SK-N-SH (cell line): ENCODE results near the gene SUN5. TPM values are rescaled to one million over a fixed set of nuclear protein-coding genes. Genes with fewer than 3 reads are reported as not detected.

Source experiments
- CTCF ChIA-PET: fragments of 300-600, 350-600 bp; formaldehyde crosslinking; extraction: SDS; loops from one replicate; lab custom pipeline; 2021; lab: Yijun Ruan, JAX
- POLR2A ChIA-PET: fragments of 350-600 bp; sonication (Branson Sonifier 250); formaldehyde crosslinking; extraction: SDS; loops from one replicate; lab custom pipeline; 2020; ENCODE audit warnings: antibody characterized with exemption, inconsistent platforms; lab: Yijun Ruan, JAX
- DNase-seq: peaks from one replicate; pipeline ENCODE4 v3.0.0; 2012
- H2AFZ ChIP-seq: fragments of 200-600 bp; sonication (generic); 2 replicates; pipeline ENCODE4 v1.8.1; 2016; ENCODE audit warnings: antibody characterized with exemption, mild to moderate bottlenecking, low read depth
- H3F3A ChIP-seq: fragments of 200-600 bp; sonication (generic); replicated peaks from 2 replicates; pipeline ENCODE3; 2016; ENCODE audit warnings: antibody characterized with exemption, mild to moderate bottlenecking; ENCODE audit not compliant: insufficient read depth
- H3K27ac ChIP-seq, 2 experiments: fragments of 200-500 bp in 1 of 2; fragments of 200-600 bp in 1 of 2; sonication (Bioruptor generic) in 1 of 2; sonication (generic), shearing (Covaris generic) in 1 of 2; 2 replicates each; pipeline versions ENCODE4 v1.5.1 to v1.6.1; 2014 to 2016; ENCODE audit warnings: low read depth in 2 of 2, inconsistent platforms in 1 of 2, low read length in 1 of 2, mild to moderate bottlenecking in 1 of 2, mixed read lengths in 1 of 2
- H3K27me3 ChIP-seq: fragments of 200-600 bp; sonication (generic), shearing (Covaris generic); 2 replicates; pipeline ENCODE4 v1.6.1; 2016; ENCODE audit warnings: mixed run types; ENCODE audit not compliant: insufficient read depth
- H3K36me3 ChIP-seq, 2 experiments: fragments of 200-500 bp in 1 of 2; fragments of 200-600 bp in 1 of 2; sonication (Bioruptor generic) in 1 of 2; sonication (generic) in 1 of 2; replicated peaks in 1 of 2; 2 replicates each; pipeline versions ENCODE3 to v1.5.1; 2014 to 2016; ENCODE audit warnings: low read length in 1 of 2, mild to moderate bottlenecking in 1 of 2; ENCODE audit not compliant: insufficient read depth in 2 of 2, control insufficient read depth in 1 of 2
- H3K4me1 ChIP-seq, 2 experiments: fragments of 200-500 bp in 1 of 2; fragments of 200-600 bp in 1 of 2; sonication (Bioruptor generic) in 1 of 2; sonication (generic), shearing (Covaris generic) in 1 of 2; 2 replicates each; pipeline versions ENCODE4 v1.5.1 to v1.6.1; 2014 to 2016; ENCODE audit warnings: low read depth in 1 of 2, low read length in 1 of 2, mixed run types in 1 of 2; ENCODE audit not compliant: insufficient read depth in 2 of 2, control insufficient read depth in 1 of 2
- H3K4me2 ChIP-seq: fragments of 200-600 bp; sonication (generic), shearing (Covaris generic); 2 replicates; pipeline ENCODE4 v1.6.1; 2017; ENCODE audit warnings: mixed run types
- H3K4me3 ChIP-seq, 2 experiments: fragments of 200-500 bp in 1 of 2; fragments of 200-600 bp in 1 of 2; sonication (Bioruptor generic) in 1 of 2; sonication (generic), shearing (Covaris generic) in 1 of 2; 2 replicates each; pipeline versions ENCODE4 v1.5.1 to v1.8.1; 2014 to 2016; ENCODE audit warnings: low read depth in 2 of 2, inconsistent platforms in 1 of 2, low read length in 1 of 2, mild to moderate bottlenecking in 1 of 2, mixed read lengths in 1 of 2, moderate library complexity in 1 of 2
- H3K79me2 ChIP-seq: fragments of 200-600 bp; sonication (generic); 2 replicates; pipeline ENCODE4 v1.8.1; 2017; ENCODE audit warnings: mild to moderate bottlenecking; ENCODE audit not compliant: insufficient read depth
- H3K9ac ChIP-seq: fragments of 200-600 bp; sonication (generic); 2 replicates; pipeline ENCODE4 v1.6.1; 2017; ENCODE audit warnings: mixed run types
- H3K9me2 ChIP-seq: fragments of 200-600 bp; sonication (generic); 2 replicates; pipeline ENCODE4 v1.6.1; 2017; ENCODE audit warnings: mixed run types
- H3K9me3 ChIP-seq: fragments of 200-600 bp; sonication (generic); 2 replicates; pipeline ENCODE4 v1.6.1; 2017; ENCODE audit warnings: mixed run types, mild to moderate bottlenecking, moderate library complexity
- H4K20me1 ChIP-seq: fragments of 200-600 bp; sonication (generic); 2 replicates; pipeline ENCODE4 v1.6.1; 2017; ENCODE audit warnings: mild to moderate bottlenecking, mixed run types; ENCODE audit not compliant: insufficient read depth
- CHD2 ChIP-seq: fragments of 150-350 bp; IDR thresholded peaks from 2 replicates; pipeline ENCODE4 v1.6.1; 2018; ENCODE audit warnings: low read length; ENCODE audit not compliant: partially characterized antibody
- CTCF ChIP-seq: fragments of 200-600 bp; sonication (generic); IDR thresholded peaks from 2 replicates; pipeline ENCODE4 v1.6.1; 2017; ENCODE audit warnings: antibody characterized with exemption, mild to moderate bottlenecking, moderate library complexity
- ELF1 ChIP-seq: IDR thresholded peaks from 2 replicates; pipeline ENCODE4 v1.4.0; 2012
- FOXJ3 ChIP-seq: sonication (generic); formaldehyde crosslinking; IDR thresholded peaks from 2 replicates; pipeline ENCODE4 v1.5.1; 2020; ENCODE audit warnings: mild to moderate bottlenecking, missing genetic modification reagents
- FOXM1 ChIP-seq: IDR thresholded peaks from 2 replicates; pipeline ENCODE4 v1.4.0; 2012; ENCODE audit warnings: low read depth, mild to moderate bottlenecking
- MEF2A ChIP-seq: IDR thresholded peaks from 2 replicates; pipeline ENCODE4 v1.4.0; 2012; ENCODE audit warnings: low read depth, borderline replicate concordance
- MXI1 ChIP-seq: IDR thresholded peaks from 2 replicates; pipeline ENCODE4 v1.6.1; 2012; ENCODE audit warnings: mild to moderate bottlenecking, low read depth, low read length, improper control_type of control experiment
- PBX3 ChIP-seq: IDR thresholded peaks from 2 replicates; pipeline ENCODE4; 2012
- POLR2AphosphoS5 ChIP-seq: IDR thresholded peaks from 2 replicates; pipeline ENCODE4 v1.6.1; 2012; ENCODE audit warnings: low read depth, low read length
- RCOR1 ChIP-seq: fragments of 150-350 bp; IDR thresholded peaks from 2 replicates; pipeline ENCODE4 v1.6.1; 2017; ENCODE audit warnings: antibody characterized with exemption, low read length
- RXRA ChIP-seq: IDR thresholded peaks from 2 replicates; pipeline ENCODE4 v1.4.0; 2012; ENCODE audit warnings: low read depth, mild to moderate bottlenecking, borderline replicate concordance
- SIN3A ChIP-seq: IDR thresholded peaks from 2 replicates; pipeline ENCODE4 v1.6.1; 2012; ENCODE audit warnings: low read depth, mild to moderate bottlenecking, low read length, moderate library complexity, borderline replicate concordance
- TEAD4 ChIP-seq: IDR thresholded peaks from 2 replicates; pipeline ENCODE4 v1.4.0; 2012; ENCODE audit warnings: mild to moderate bottlenecking, borderline replicate concordance; ENCODE audit not compliant: insufficient read depth
- USF1 ChIP-seq: IDR thresholded peaks from 2 replicates; pipeline ENCODE4 v1.4.0; 2012; ENCODE audit warnings: low read depth, borderline replicate concordance
- ZBTB33 ChIP-seq: IDR thresholded peaks from 2 replicates; pipeline ENCODE4 v1.4.0; 2012; ENCODE audit warnings: low read depth, borderline replicate concordance
- WGBS: methylation state at CpG from one replicate; pipeline ENCODE4 v1.1.6; 2017; ENCODE audit warnings: low lambda C conversion rate; 5-methylcytosine and 5-hydroxymethylcytosine counted together
- polyA plus RNA-seq, 3 experiments: library from polyadenylated mRNA; depleted of rRNA; stranded (reverse); fragments of >200 nt; gene quantifications; 2 replicates each; pipeline ENCODE4 v1.2.3, GENCODE V29; 2012

SUN5 gene
- polyA plus RNA-seq, 1 of the 3 experiments (the other 2 are of a cell fraction) = not detected

- CTCF ChIA-PET = interaction anchor here (1.7 kb wide), 1 partner anchor 25 kb away, joined by 4 read pairs; no protein-coding TSS in a partner anchor
- TF ChIP-seq RXRA (no peak), RCOR1 (no peak), MXI1 (no peak), USF1 (no peak), POLR2AphosphoS5 (no peak), CHD2 (no peak), FOXJ3 (no peak), FOXM1 (no peak), TEAD4 (no peak), MEF2A (no peak), CTCF (no peak)
- TF ChIP-seq, all 33 proteins: peak for 0
- Histone ChIP-seq H3K4me3 (no peak overlapping the region), H4K20me1 (no peaks in the 10 kb centered on the region), H3K9me3 (no peaks in the 10 kb centered on the region), H3K4me1 (no peaks in the 10 kb centered on the region), H2AFZ (no peak overlapping the region), H3F3A (no peaks in the 10 kb centered on the region), H3K36me3 (no peaks in the 10 kb centered on the region), H3K27ac (no peak overlapping the region), H3K9ac (no peak overlapping the region), H3K79me2 (no peaks in the 10 kb centered on the region), H3K9me2 (no peaks in the 10 kb centered on the region), H3K4me2 (no peak overlapping the region), H3K27me3 (peaks cover 7% of the 10 kb centered on the region; the same call in 1 of the 2 replicates)
- POLR2A ChIA-PET = no interaction called here
- WGBS = 59% methylated on average over 8 of the region's 15 CpGs
- DNase-seq = no peak
These were observed 33.9 kb downstream of the SUN5 start for GRCh38 chr20:32970115-32970972.

- H3K4me2 ChIP-seq = no peak overlapping the region
- no peaks in the 10 kb centered on the region for H3K36me3 ChIP-seq
- ChIA-PET POLR2A (no interaction called here), CTCF (no interaction called here)
- H3K4me1 ChIP-seq = no peaks in the 10 kb centered on the region
- no peak for DNase-seq
- H3K27me3 ChIP-seq = peaks cover 15% of the 10 kb centered on the region
- H3K9me3 ChIP-seq = no peaks in the 10 kb centered on the region
- no peak overlapping the region for H2AFZ ChIP-seq
- H3K9me2 ChIP-seq = no peaks in the 10 kb centered on the region
- H3K27ac ChIP-seq = no peak overlapping the region
- no peak overlapping the region for H3K4me3 ChIP-seq
- no peak overlapping the region for H3K9ac ChIP-seq
- WGBS = 67% methylated on average over 9 of the region's 13 CpGs
- H3K79me2 ChIP-seq = no peaks in the 10 kb centered on the region
- no peaks in the 10 kb centered on the region for H4K20me1 ChIP-seq
- H3F3A ChIP-seq = no peaks in the 10 kb centered on the region
- no peak for TF ChIP-seq TEAD4
- no peak for TF ChIP-seq POLR2AphosphoS5
- no peak for TF ChIP-seq USF1
- TF ChIP-seq CTCF = no peak
- no peak for TF ChIP-seq PBX3
- no peak for TF ChIP-seq ELF1
- TF ChIP-seq ZBTB33 = no peak
- no peak for TF ChIP-seq SIN3A
These were observed 34.7 kb downstream of the SUN5 start for GRCh38 chr20:32969356-32970114.
